Osteoblast (primary cell): Measurements from ENCODE around the gene TMEM259. TPM values are rescaled to one million over a fixed set of nuclear protein-coding genes. Genes with fewer than 3 reads are reported as not detected.

Experiments
- DNase-seq: peaks from one replicate; pipeline ENCODE4 v3.0.0; 2011; ENCODE audit warnings: low spot score, mixed read lengths; ENCODE audit not compliant: insufficient read length; ENCODE audit errors: missing footprints
- H2AFZ ChIP-seq: 2 replicates; pipeline ENCODE4 v1.6.0; 2011; ENCODE audit warnings: mild to moderate bottlenecking, low read length
- H3K27ac ChIP-seq: 2 replicates; pipeline ENCODE4 v1.5.1; 2011; ENCODE audit warnings: mild to moderate bottlenecking, low read depth, low read length, moderate library complexity
- H3K27me3 ChIP-seq: 2 replicates; pipeline ENCODE4 v1.6.0; 2012; ENCODE audit warnings: mild to moderate bottlenecking, control low read depth, inconsistent platforms, low read length, moderate library complexity; ENCODE audit not compliant: insufficient read depth
- H3K36me3 ChIP-seq: 2 replicates; pipeline ENCODE4 v1.5.1; 2011; ENCODE audit warnings: mild to moderate bottlenecking, low read length, control low read depth, moderate library complexity; ENCODE audit not compliant: insufficient read depth
- H3K4me1 ChIP-seq: 2 replicates; pipeline ENCODE4 v1.5.1; 2011; ENCODE audit warnings: mild to moderate bottlenecking, low read length, control low read depth, moderate library complexity; ENCODE audit not compliant: insufficient read depth
- H3K4me2 ChIP-seq: 2 replicates; pipeline ENCODE4 v1.6.0; 2011; ENCODE audit warnings: mild to moderate bottlenecking, low read length; ENCODE audit not compliant: insufficient read depth
- H3K4me3 ChIP-seq: fragments of 200-600 bp; sonication (generic); 3 replicates; pipeline ENCODE4 v1.5.1; 2012; ENCODE audit warnings: mild to moderate bottlenecking, low read length, inconsistent platforms; ENCODE audit not compliant: insufficient read depth
- H3K79me2 ChIP-seq: 2 replicates; pipeline ENCODE4 v1.6.0; 2012; ENCODE audit warnings: mild to moderate bottlenecking, low read length, control low read depth, inconsistent platforms; ENCODE audit not compliant: insufficient read depth
- H3K9me3 ChIP-seq: 2 replicates; pipeline ENCODE4 v1.5.1; 2011; ENCODE audit warnings: low read depth, low read length, control low read depth
- H4K20me1 ChIP-seq: 2 replicates; pipeline ENCODE4 v1.6.0; 2012; ENCODE audit warnings: mild to moderate bottlenecking, low read length, control low read depth; ENCODE audit not compliant: insufficient read depth
- CTCF ChIP-seq: IDR thresholded peaks from 2 replicates; pipeline ENCODE4 v1.5.1; 2011; ENCODE audit warnings: mild to moderate bottlenecking, low read depth, low read length, moderate library complexity; ENCODE audit errors: extremely low read depth
- total RNA-seq: library from RNA; depleted of rRNA; stranded (reverse); fragments of >200 nt; gene quantifications from 2 replicates; pipeline ENCODE4 v1.2.3, GENCODE V29; 2012

The TMEM259 gene
- total RNA-seq, 1 donor: 84.0 TPM

- no peak overlapping the region for H3K4me2 ChIP-seq
- TF ChIP-seq CTCF: no peak
- peaks cover 5% of the 10 kb centered on the region for H3K36me3 ChIP-seq
- DNase-seq: no peak
- H3K27ac ChIP-seq: no peak overlapping the region
- H3K4me3 ChIP-seq: no peak overlapping the region
- peaks cover 42% of the 10 kb centered on the region for H3K27me3 ChIP-seq
- peaks cover 6% of the 10 kb centered on the region for H4K20me1 ChIP-seq
- H3K4me1 ChIP-seq: peaks cover 5% of the 10 kb centered on the region
- no peaks in the 10 kb centered on the region for H3K79me2 ChIP-seq
- H3K9me3 ChIP-seq: no peaks in the 10 kb centered on the region
- H2AFZ ChIP-seq: no peak overlapping the region
These were observed 26.4 kb downstream of the TMEM259 start for GRCh38 chr19:994516-994915.

GRCh38 chr19:993831-994393 lies 27.0 kb downstream of the TMEM259 start:
- Histone ChIP-seq H3K27ac (no peak overlapping the region), H3K4me2 (no peak overlapping the region), H3K27me3 (peaks cover 36% of the 10 kb centered on the region), H4K20me1 (peaks cover 6% of the 10 kb centered on the region), H3K4me1 (peaks cover 5% of the 10 kb centered on the region), H3K79me2 (no peaks in the 10 kb centered on the region), H3K9me3 (no peaks in the 10 kb centered on the region), H3K4me3 (no peak overlapping the region), H3K36me3 (peaks cover 5% of the 10 kb centered on the region), H2AFZ (no peak overlapping the region)
- DNase-seq: no peak
- TF ChIP-seq CTCF: no peak

- no peak overlapping the region for H3K27ac ChIP-seq
- H3K27me3 ChIP-seq: peaks cover 31% of the 10 kb centered on the region
- H3K4me2 ChIP-seq: no peak overlapping the region
- TF ChIP-seq CTCF: no peak
- no peak overlapping the region for H2AFZ ChIP-seq
- H4K20me1 ChIP-seq: peaks cover 6% of the 10 kb centered on the region
- peaks cover 5% of the 10 kb centered on the region for H3K4me1 ChIP-seq
- DNase-seq: no peak
- peaks cover 9% of the 10 kb centered on the region for H3K36me3 ChIP-seq
- H3K9me3 ChIP-seq: no peaks in the 10 kb centered on the region
- H3K79me2 ChIP-seq: no peaks in the 10 kb centered on the region
- H3K4me3 ChIP-seq: no peak overlapping the region
These were observed 27.5 kb downstream of the TMEM259 start for GRCh38 chr19:993361-993830.

GRCh38 chr19:992670-993055 lies 28.3 kb downstream of the TMEM259 start:
- DNase-seq: no peak
- Histone ChIP-seq H3K27me3 (peaks cover 24% of the 10 kb centered on the region), H3K4me3 (no peak overlapping the region), H3K4me2 (no peak overlapping the region), H2AFZ (no peak overlapping the region), H3K27ac (no peak overlapping the region), H3K9me3 (no peaks in the 10 kb centered on the region), H4K20me1 (peaks cover 6% of the 10 kb centered on the region), H3K4me1 (peaks cover 5% of the 10 kb centered on the region), H3K36me3 (peaks cover 9% of the 10 kb centered on the region), H3K79me2 (no peaks in the 10 kb centered on the region)
- TF ChIP-seq CTCF: no peak
